ENCODE measurements around the gene CLPX. TPM values are rescaled to one million over a fixed set of nuclear protein-coding genes. Genes with fewer than 3 reads are reported as not detected.
A peak's percentile ranks its signal among the peaks of the same experiment; 100 is the strongest.
"Not testable (repeated sequence)": the region's sequence is repeated elsewhere in the genome, so short reads cannot be mapped to it uniquely, and the experiment has no call there.

Gene CLPX
- total RNA-seq (10 to 100 TPM; 17.6 to 31.1 (median 20.9) TPM), polyA plus RNA-seq (1 to 10 TPM; 6.3 to 8.3 TPM)

GRCh38 chr15:65184868-65185717 is at the start of gene CLPX:
TSS of gene CLPX (minus strand) at chr15:65185342. CDS start at chr15:65185153, 189 bp downstream.
- FAIRE-seq: no peak
- peak; percentile 93 to 98 (median 96) for DNase-seq
- H3K9me3 ChIP-seq: no peaks in the 10 kb centered on the region
- peaks cover 6 to 16% (median 11%) of the 10 kb centered on the region in 3 donors for H3K4me1 ChIP-seq
- whole genome bisulfite sequencing, 2 donors: 0% methylated on average over 56 to 70 of the region's 70 CpGs
- no peaks in the 10 kb centered on the region for H3K36me3 ChIP-seq
- H3K27me3 ChIP-seq: no peaks in the 10 kb centered on the region
- H3K27ac ChIP-seq: peak within 1 kb of the TSS; percentile 77 to 96 (median 90)
- intact Hi-C loops (cut with DNase I): no loop called here
- ATAC-seq: peak; percentile 91 to 96 (median 95)
- TF ChIP-seq CTCF (IDR thresholded peaks at IDR 0.05): no peak
- H3K4me3 ChIP-seq: peak within 1 kb of the TSS; percentile 75 to 93 (median 86)

GRCh38 chr15:65233696-65234095 is 48.6 kb upstream of the CLPX start:
- H3K27me3 ChIP-seq: no peaks in the 10 kb centered on the region
- no peaks in the 10 kb centered on the region for H3K9me3 ChIP-seq

GRCh38 chr15:65232520-65232919 is 47.4 kb upstream of the CLPX start:
- intact Hi-C loops (cut with DNase I): no loop called here
- FAIRE-seq (no peak), ATAC-seq (no peak), DNase-seq (no peak)
- Histone ChIP-seq H3K4me1 (no peaks in the 10 kb centered on the region), H3K36me3 (no peaks in the 10 kb centered on the region), H3K27ac (no peak overlapping the region), H3K27me3 (no peaks in the 10 kb centered on the region), H3K4me3 (no peak overlapping the region), H3K9me3 (no peaks in the 10 kb centered on the region)
- 94% methylated on average over 3 of the region's 3 CpGs for WGBS, 2 donors
- TF ChIP-seq CTCF (IDR thresholded peaks at IDR 0.05): no peak

More at GRCh38 chr15:65233696-65234095, 48.6 kb upstream of the CLPX start:
- ATAC-seq: no peak
- no peak for FAIRE-seq
- intact Hi-C loops (cut with DNase I): no loop called here
- no peak for TF ChIP-seq CTCF (IDR thresholded peaks at IDR 0.05)
- WGBS, 2 donors: 83 to 89% methylated on average over 5 of the region's 5 CpGs
- DNase-seq: no peak
- Histone ChIP-seq H3K4me1 (no peaks in the 10 kb centered on the region), H3K27ac (no peak overlapping the region), H3K4me3 (no peak overlapping the region), H3K36me3 (no peaks in the 10 kb centered on the region)

GRCh38 chr15:65231306-65231705 is 46.2 kb upstream of the CLPX start:
- Histone ChIP-seq H3K27ac (no peak overlapping the region), H3K4me3 (no peak overlapping the region), H3K9me3 (no peaks in the 10 kb centered on the region), H3K27me3 (no peaks in the 10 kb centered on the region), H3K4me1 (no peaks in the 10 kb centered on the region), H3K36me3 (no peaks in the 10 kb centered on the region)
- 95% methylated on average over 10 of the region's 10 CpGs for WGBS, 2 donors
- FAIRE-seq: no peak
- intact Hi-C loops (cut with DNase I): no loop called here
- ATAC-seq: no peak
- TF ChIP-seq CTCF (IDR thresholded peaks at IDR 0.05): no peak
- no peak for DNase-seq

- H3K9me3 ChIP-seq; ATAC-seq; DNase-seq; H3K4me1 ChIP-seq; H3K27me3 ChIP-seq; FAIRE-seq; H3K36me3 ChIP-seq; H3K27ac ChIP-seq; H3K4me3 ChIP-seq; intact Hi-C loops (cut with DNase I): not testable (repeated sequence)
- WGBS, 2 donors: 79 to 83% methylated on average over 4 of the region's 10 CpGs
These were observed 41.8 kb upstream of the CLPX start for GRCh38 chr15:65226901-65227300.

Measured in pancreas (tissue), 10 donors.